ENCODE results near the gene BCL6. TPM values are rescaled to one million over a fixed set of nuclear protein-coding genes. Genes with fewer than 3 reads are reported as not detected.

The BCL6 gene
- polyA plus RNA-seq, 2 donors, result 24.4 to 28.7 TPM

- Histone ChIP-seq H3K27me3 (ENCODE audit: control insufficient read depth in 1 of 2, insufficient read depth in 2 of 2, low read length in 2 of 2) (no peaks in the 10 kb centered on the region), H3K27ac (ENCODE audit: low read depth in 2 of 2, low read length in 1 of 2) (no peak overlapping the region), H3K4me3 (ENCODE audit: low read depth in 1 of 2, low read length in 2 of 2) (no peak overlapping the region), H3K4me1 (ENCODE audit: control insufficient read depth in 2 of 2, insufficient read depth in 2 of 2, low read length in 1 of 2) (peaks cover 0 to 2% of the 10 kb centered on the region in 2 donors), H3K9me3 (ENCODE audit: control insufficient read depth in 2 of 2, insufficient read depth in 1 of 2, low read depth in 1 of 2, low read length in 1 of 2) (no peaks in the 10 kb centered on the region), H3K36me3 (ENCODE audit: control insufficient read depth in 2 of 2, insufficient read depth in 2 of 2, low read length in 1 of 2) (peaks cover 6 to 18% of the 10 kb centered on the region in 2 donors)
- 66 to 86% methylated on average over 3 of the region's 3 CpGs for WGBS, 2 donors
Observed at GRCh38 chr3:187734841-187735240, 10.4 kb downstream of the BCL6 start.

DNA sequence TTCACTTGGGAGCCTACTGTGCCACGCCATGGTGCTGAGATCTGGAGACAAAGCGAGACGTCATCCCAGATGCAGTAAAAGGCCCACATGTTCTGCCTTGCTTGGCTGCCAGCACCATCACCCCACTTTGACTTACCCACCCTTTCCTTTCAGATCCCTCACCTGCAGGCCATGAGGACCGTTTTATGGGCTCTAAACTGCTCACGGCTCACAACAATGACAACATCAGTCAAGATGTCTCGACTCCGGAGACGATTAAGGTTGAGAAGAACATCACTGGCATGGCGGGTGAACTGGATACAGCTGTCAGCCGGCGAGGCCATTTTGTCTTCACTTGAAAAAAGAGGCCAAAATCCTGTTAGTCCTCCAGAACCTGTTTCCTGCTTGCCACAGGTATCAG, 11.9 kb downstream of the BCL6 start:
- Histone ChIP-seq H3K4me3 (ENCODE audit: low read depth in 1 of 2, low read length in 2 of 2) (no peak overlapping the region), H3K36me3 (ENCODE audit: control insufficient read depth in 2 of 2, insufficient read depth in 2 of 2, low read length in 1 of 2) (peaks cover 17 to 32% of the 10 kb centered on the region in 2 donors), H3K4me1 (ENCODE audit: control insufficient read depth in 2 of 2, insufficient read depth in 2 of 2, low read length in 1 of 2) (peaks cover 1 to 2% of the 10 kb centered on the region in 2 donors), H3K27me3 (ENCODE audit: control insufficient read depth in 1 of 2, insufficient read depth in 2 of 2, low read length in 2 of 2) (no peaks in the 10 kb centered on the region), H3K9me3 (ENCODE audit: control insufficient read depth in 2 of 2, insufficient read depth in 1 of 2, low read depth in 1 of 2, low read length in 1 of 2) (no peaks in the 10 kb centered on the region), H3K27ac (ENCODE audit: low read depth in 2 of 2, low read length in 1 of 2) (no peak overlapping the region)
- WGBS, 2 donors, result 93 to 94% methylated on average over 11 of the region's 11 CpGs

GRCh38 chr3:187729598-187729997, 15.7 kb downstream of the BCL6 start:
- no peaks in the 10 kb centered on the region for H3K9me3 ChIP-seq (ENCODE audit: control insufficient read depth in 2 of 2, insufficient read depth in 1 of 2, low read depth in 1 of 2, low read length in 1 of 2)
- no peaks in the 10 kb centered on the region for H3K27me3 ChIP-seq (ENCODE audit: control insufficient read depth in 1 of 2, insufficient read depth in 2 of 2, low read length in 2 of 2)
- H3K36me3 ChIP-seq (ENCODE audit: control insufficient read depth in 2 of 2, insufficient read depth in 2 of 2, low read length in 1 of 2), result peaks cover 38 to 61% of the 10 kb centered on the region in 2 donors
- no peak overlapping the region for H3K27ac ChIP-seq (ENCODE audit: low read depth in 2 of 2, low read length in 1 of 2)
- no peak overlapping the region for H3K4me3 ChIP-seq (ENCODE audit: low read depth in 1 of 2, low read length in 2 of 2)
- peaks cover 0 to 15% of the 10 kb centered on the region in 2 donors for H3K4me1 ChIP-seq (ENCODE audit: control insufficient read depth in 2 of 2, insufficient read depth in 2 of 2, low read length in 1 of 2)
- 91 to 95% methylated on average over 12 of the region's 12 CpGs for whole genome bisulfite sequencing, 2 donors

DNA sequence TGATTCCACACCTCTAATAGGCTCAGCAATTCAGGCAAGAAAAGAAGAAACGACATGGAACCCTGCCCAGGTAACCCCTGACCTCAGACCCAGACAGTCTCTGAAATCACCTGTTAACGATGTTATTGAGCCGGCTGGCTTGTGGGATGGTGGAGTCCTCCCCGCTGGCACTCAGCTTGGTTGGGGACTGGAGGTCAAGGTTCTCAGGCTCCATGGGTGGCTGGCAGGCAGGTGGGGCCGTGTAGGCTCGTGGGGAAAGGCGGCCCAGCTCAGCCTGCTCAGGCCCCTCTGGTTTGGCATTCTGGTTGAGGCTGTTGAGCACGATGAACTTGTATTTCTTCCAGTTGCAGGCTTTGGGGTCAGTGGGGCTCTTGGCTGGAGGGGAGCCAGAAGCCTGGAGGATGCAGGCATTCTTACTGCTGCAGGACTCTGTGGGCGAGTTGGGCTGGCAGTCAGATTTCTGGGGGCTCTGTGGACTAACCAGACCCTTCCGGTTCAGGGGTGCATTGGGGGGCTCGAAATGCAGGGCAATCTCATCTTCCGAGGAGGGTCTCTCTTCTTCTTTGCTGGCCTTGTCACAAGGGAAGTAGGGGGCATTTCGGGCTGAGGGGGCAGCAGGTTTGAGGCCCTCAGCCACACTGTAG, 16.2 kb downstream of the BCL6 start:
- no peak overlapping the region for H3K27ac ChIP-seq (ENCODE audit: low read depth in 2 of 2, low read length in 1 of 2)
- no peak overlapping the region for H3K4me3 ChIP-seq (ENCODE audit: low read depth in 1 of 2, low read length in 2 of 2)
- no peaks in the 10 kb centered on the region for H3K9me3 ChIP-seq (ENCODE audit: control insufficient read depth in 2 of 2, insufficient read depth in 1 of 2, low read depth in 1 of 2, low read length in 1 of 2)
- H3K4me1 ChIP-seq (ENCODE audit: control insufficient read depth in 2 of 2, insufficient read depth in 2 of 2, low read length in 1 of 2), result peaks cover 0 to 15% of the 10 kb centered on the region in 2 donors
- peaks cover 38 to 66% of the 10 kb centered on the region in 2 donors for H3K36me3 ChIP-seq (ENCODE audit: control insufficient read depth in 2 of 2, insufficient read depth in 2 of 2, low read length in 1 of 2)
- H3K27me3 ChIP-seq (ENCODE audit: control insufficient read depth in 1 of 2, insufficient read depth in 2 of 2, low read length in 2 of 2), result no peaks in the 10 kb centered on the region
- 89% methylated on average over 13 of the region's 13 CpGs for WGBS, 2 donors

DNA sequence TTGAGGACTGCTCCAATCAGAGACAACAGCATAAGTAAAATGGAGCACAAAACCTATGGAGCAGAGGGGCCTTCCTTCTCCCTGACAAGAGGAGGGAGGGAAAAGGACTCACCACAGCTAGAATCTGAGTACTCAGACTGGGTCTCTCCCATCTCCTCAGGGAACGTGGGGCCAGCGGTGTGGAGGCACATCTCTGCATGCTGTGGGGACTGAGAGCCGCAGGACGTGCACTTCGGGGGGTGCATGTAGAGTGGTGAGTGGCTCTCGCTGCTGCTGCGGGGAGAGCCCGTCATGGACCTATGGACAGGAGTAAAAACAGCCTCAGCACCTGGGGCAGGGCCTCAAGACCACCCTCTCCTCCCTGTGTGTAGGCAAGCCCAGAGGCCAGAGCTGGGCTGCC, 17.0 kb downstream of the BCL6 start:
- peaks cover 38 to 62% of the 10 kb centered on the region in 2 donors for H3K36me3 ChIP-seq (ENCODE audit: control insufficient read depth in 2 of 2, insufficient read depth in 2 of 2, low read length in 1 of 2)
- H3K9me3 ChIP-seq (ENCODE audit: control insufficient read depth in 2 of 2, insufficient read depth in 1 of 2, low read depth in 1 of 2, low read length in 1 of 2), result no peaks in the 10 kb centered on the region
- no peak overlapping the region for H3K4me3 ChIP-seq (ENCODE audit: low read depth in 1 of 2, low read length in 2 of 2)
- no peak overlapping the region for H3K27ac ChIP-seq (ENCODE audit: low read depth in 2 of 2, low read length in 1 of 2)
- H3K27me3 ChIP-seq (ENCODE audit: control insufficient read depth in 1 of 2, insufficient read depth in 2 of 2, low read length in 2 of 2), result no peaks in the 10 kb centered on the region
- H3K4me1 ChIP-seq (ENCODE audit: control insufficient read depth in 2 of 2, insufficient read depth in 2 of 2, low read length in 1 of 2), result peaks cover 0 to 15% of the 10 kb centered on the region in 2 donors
- WGBS, 2 donors, result 95% methylated on average over 8 of the region's 8 CpGs

DNA sequence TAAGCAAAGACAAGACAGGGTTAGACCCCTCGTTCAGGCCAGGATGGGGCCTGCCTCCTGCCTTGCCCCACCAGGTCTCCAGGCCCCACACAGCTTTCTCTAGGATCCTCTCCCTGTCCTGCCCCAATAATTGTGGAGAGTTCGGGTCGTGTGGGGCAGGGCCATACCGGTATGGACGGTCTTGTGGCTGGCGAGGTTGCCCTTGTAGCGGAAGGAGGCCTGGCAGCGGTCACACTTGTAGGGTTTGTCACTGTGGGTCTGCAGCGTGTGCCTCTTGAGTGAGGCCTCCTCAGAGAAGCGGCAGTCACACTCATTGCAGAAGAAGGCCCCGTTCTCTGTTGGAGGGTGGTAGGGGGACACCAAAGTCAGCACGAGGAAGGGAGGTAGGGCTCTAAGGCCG, 18.7 kb downstream of the BCL6 start:
- Histone ChIP-seq H3K4me3 (ENCODE audit: low read depth in 1 of 2, low read length in 2 of 2) (no peak overlapping the region), H3K36me3 (ENCODE audit: control insufficient read depth in 2 of 2, insufficient read depth in 2 of 2, low read length in 1 of 2) (peaks cover 39 to 64% of the 10 kb centered on the region in 2 donors), H3K27me3 (ENCODE audit: control insufficient read depth in 1 of 2, insufficient read depth in 2 of 2, low read length in 2 of 2) (no peaks in the 10 kb centered on the region), H3K4me1 (ENCODE audit: control insufficient read depth in 2 of 2, insufficient read depth in 2 of 2, low read length in 1 of 2) (peaks cover 0 to 15% of the 10 kb centered on the region in 2 donors), H3K27ac (ENCODE audit: low read depth in 2 of 2, low read length in 1 of 2) (peak overlapping the region in 1 of 2 donors; percentile 15), H3K9me3 (ENCODE audit: control insufficient read depth in 2 of 2, insufficient read depth in 1 of 2, low read depth in 1 of 2, low read length in 1 of 2) (no peaks in the 10 kb centered on the region)
- 90 to 93% methylated on average over 13 of the region's 13 CpGs for WGBS, 2 donors

DNA sequence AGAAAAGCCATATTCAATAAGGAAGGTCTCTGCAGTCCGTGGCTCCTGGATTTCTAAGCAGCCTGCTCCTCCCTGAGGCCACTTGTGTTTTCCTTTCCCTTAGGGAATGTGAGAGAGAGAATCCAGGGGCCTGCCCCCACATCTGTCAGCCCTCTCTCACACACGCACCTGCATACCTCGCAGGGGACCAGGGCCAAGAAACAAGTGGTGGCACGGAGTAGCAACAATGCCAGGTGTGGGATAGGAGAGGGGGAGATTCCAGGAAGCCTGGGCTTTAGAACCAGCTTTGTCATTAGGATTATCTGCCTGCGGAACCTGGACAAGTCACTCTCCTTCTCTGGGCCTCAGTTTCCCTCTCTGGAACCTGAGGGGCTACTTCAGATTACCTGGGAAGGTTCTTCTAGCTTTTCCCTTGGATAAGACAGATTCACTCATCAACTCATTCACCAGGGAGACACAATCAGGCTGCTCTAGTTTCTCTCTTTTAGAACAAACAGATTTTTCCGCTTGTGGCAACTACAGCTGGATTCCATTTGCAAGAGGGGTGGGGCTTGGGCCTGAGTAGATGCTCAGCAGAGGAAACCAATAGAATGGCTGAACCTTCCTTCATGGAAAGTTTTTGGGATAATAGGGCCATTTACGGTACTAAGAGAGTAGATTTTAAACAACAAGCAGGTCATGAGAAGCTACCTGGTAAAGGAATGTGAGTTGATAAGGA, 19.5 kb downstream of the BCL6 start:
- Histone ChIP-seq H3K9me3 (ENCODE audit: control insufficient read depth in 2 of 2, insufficient read depth in 1 of 2, low read depth in 1 of 2, low read length in 1 of 2) (no peaks in the 10 kb centered on the region), H3K4me1 (ENCODE audit: control insufficient read depth in 2 of 2, insufficient read depth in 2 of 2, low read length in 1 of 2) (peaks cover 0 to 15% of the 10 kb centered on the region in 2 donors), H3K4me3 (ENCODE audit: low read depth in 1 of 2, low read length in 2 of 2) (no peak overlapping the region), H3K36me3 (ENCODE audit: control insufficient read depth in 2 of 2, insufficient read depth in 2 of 2, low read length in 1 of 2) (peaks cover 36 to 58% of the 10 kb centered on the region in 2 donors), H3K27me3 (ENCODE audit: control insufficient read depth in 1 of 2, insufficient read depth in 2 of 2, low read length in 2 of 2) (no peaks in the 10 kb centered on the region), H3K27ac (ENCODE audit: low read depth in 2 of 2, low read length in 1 of 2) (peak overlapping the region; percentile 8 to 61)
- 51 to 67% methylated on average over 7 of the region's 7 CpGs for WGBS, 2 donors

DNA sequence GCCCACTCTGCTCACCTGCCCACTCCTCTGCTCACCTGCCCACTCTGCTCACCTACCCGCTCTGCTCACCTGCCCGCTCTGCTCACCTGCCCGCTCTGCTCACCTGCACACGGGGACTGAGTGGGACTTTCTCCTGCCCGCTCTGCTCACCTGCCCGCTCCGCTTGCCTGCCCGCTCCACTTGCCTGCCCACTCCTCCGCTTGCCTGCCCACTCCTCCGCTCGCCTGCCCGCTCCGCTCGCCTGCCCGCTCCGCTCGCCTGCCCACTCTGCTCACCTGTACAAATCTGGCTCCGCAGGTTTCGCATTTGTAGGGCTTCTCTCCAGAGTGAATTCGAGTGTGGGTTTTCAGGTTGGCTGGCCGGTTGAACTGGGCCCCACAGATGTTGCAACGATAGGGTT, 20.0 kb downstream of the BCL6 start:
- Histone ChIP-seq H3K9me3 (ENCODE audit: control insufficient read depth in 2 of 2, insufficient read depth in 1 of 2, low read depth in 1 of 2, low read length in 1 of 2) (no peaks in the 10 kb centered on the region), H3K4me1 (ENCODE audit: control insufficient read depth in 2 of 2, insufficient read depth in 2 of 2, low read length in 1 of 2) (peaks cover 0 to 15% of the 10 kb centered on the region in 2 donors), H3K4me3 (ENCODE audit: low read depth in 1 of 2, low read length in 2 of 2) (no peak overlapping the region), H3K27ac (ENCODE audit: low read depth in 2 of 2, low read length in 1 of 2) (peak overlapping the region; percentile 8 to 37), H3K36me3 (ENCODE audit: control insufficient read depth in 2 of 2, insufficient read depth in 2 of 2, low read length in 1 of 2) (peaks cover 36 to 56% of the 10 kb centered on the region in 2 donors), H3K27me3 (ENCODE audit: control insufficient read depth in 1 of 2, insufficient read depth in 2 of 2, low read length in 2 of 2) (no peaks in the 10 kb centered on the region)
- WGBS, 2 donors, result 69 to 80% methylated on average over 22 of the region's 22 CpGs

DNA sequence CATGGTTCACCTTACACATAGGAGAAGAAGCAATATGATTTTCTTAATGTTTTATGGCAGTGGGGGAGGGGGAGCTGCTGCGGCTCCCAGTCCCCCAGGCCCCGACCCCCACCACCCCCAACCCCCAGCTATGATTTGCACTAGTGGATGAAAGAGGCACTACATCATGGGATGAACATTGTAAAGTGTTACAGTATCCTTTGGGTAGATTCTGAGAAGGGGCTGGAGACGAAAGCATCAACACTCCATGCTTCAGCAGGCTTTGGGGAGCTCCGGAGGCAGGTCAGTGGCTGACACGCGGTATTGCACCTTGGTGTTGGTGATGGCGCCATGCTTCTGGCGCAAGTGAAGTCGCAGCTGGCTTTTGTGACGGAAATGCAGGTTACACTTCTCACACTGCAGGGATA, 23.1 kb downstream of the BCL6 start:
- no peak overlapping the region for H3K4me3 ChIP-seq (ENCODE audit: low read depth in 1 of 2, low read length in 2 of 2)
- H3K27ac ChIP-seq (ENCODE audit: low read depth in 2 of 2, low read length in 1 of 2), result no peak overlapping the region
- no peaks in the 10 kb centered on the region for H3K27me3 ChIP-seq (ENCODE audit: control insufficient read depth in 1 of 2, insufficient read depth in 2 of 2, low read length in 2 of 2)
- WGBS, 2 donors, result 92 to 93% methylated on average over 10 of the region's 10 CpGs
- H3K36me3 ChIP-seq (ENCODE audit: control insufficient read depth in 2 of 2, insufficient read depth in 2 of 2, low read length in 1 of 2), result peaks cover 16 to 33% of the 10 kb centered on the region in 2 donors
- no peaks in the 10 kb centered on the region for H3K9me3 ChIP-seq (ENCODE audit: control insufficient read depth in 2 of 2, insufficient read depth in 1 of 2, low read depth in 1 of 2, low read length in 1 of 2)
- H3K4me1 ChIP-seq (ENCODE audit: control insufficient read depth in 2 of 2, insufficient read depth in 2 of 2, low read length in 1 of 2), result peaks cover 0 to 9% of the 10 kb centered on the region in 2 donors
